Gastrocnemius medialis (tissue), 4 donors: Measurements from ENCODE around the gene NSUN7. TPM values are rescaled to one million over a fixed set of nuclear protein-coding genes. Genes with fewer than 3 reads are reported as not detected.

ENCODE experiments used
- ATAC-seq, 2 donors: fragments of 150-250 bp; one replicate each; pipeline ENCODE4 v1.9.1; 2016
- DNase-seq, 2 donors: peaks; one replicate each; pipeline ENCODE4 v3.0.0-alpha.2; 2019
- H3K27ac ChIP-seq, 4 donors: fragments of 200-600 bp; sonication (generic); 1 replicate in 1 of 4; 2 replicates in 3 of 4; pipeline ENCODE4 v1.5.1; 2016 to 2018; ENCODE audit warnings: mild to moderate bottlenecking in 2 of 4, moderate library complexity in 1 of 4
- H3K27me3 ChIP-seq, 3 donors: fragments of 200-600 bp; sonication (generic) in 2 of 3; 1 replicate in 1 of 3; 2 replicates in 2 of 3; pipeline versions ENCODE4 v1.5.1 to v1.6.0; 2016 to 2019; ENCODE audit warnings: mild to moderate bottlenecking in 1 of 3, moderate library complexity in 1 of 3
- H3K36me3 ChIP-seq, 2 donors: fragments of 200-600 bp; sonication (generic) in 1 of 2; one replicate each; pipeline ENCODE4 v1.5.1; 2017 to 2018
- H3K4me1 ChIP-seq, 2 donors: fragments of 200-600 bp; sonication (generic) in 1 of 2; one replicate each; pipeline ENCODE4 v1.5.1; 2016 to 2017; ENCODE audit warnings: mild to moderate bottlenecking in 2 of 2
- H3K4me3 ChIP-seq, 4 donors: fragments of 200-600 bp; sonication (generic) in 3 of 4; 1 replicate in 1 of 4; 2 replicates in 3 of 4; pipeline ENCODE4 v1.5.1; 2016 to 2019; ENCODE audit warnings: mild to moderate bottlenecking in 2 of 4
- H3K9me3 ChIP-seq, 3 donors: fragments of 200-600 bp; sonication (generic) in 2 of 3; 1 replicate in 1 of 3; 2 replicates in 2 of 3; pipeline ENCODE4 v1.5.1; 2016 to 2019
- CTCF ChIP-seq, 5 experiments: fragments of 450-650 bp in 3 of 5; fragments of 200-600 bp in 2 of 5; sonication (generic) in 2 of 5; IDR thresholded peaks in 4 of 5; conservative IDR thresholded peaks in 1 of 5; 1 replicate in 4 of 5; 2 replicates in 1 of 5; pipeline ENCODE4 v1.5.1; 2016 to 2019; ENCODE audit warnings: antibody characterized with exemption in 5 of 5, mild to moderate bottlenecking in 3 of 5, moderate library complexity in 3 of 5
- POLR2A ChIP-seq, 2 donors: fragments of 450-650 bp; IDR thresholded peaks; one replicate each; pipeline ENCODE4 v1.6.1; 2017; ENCODE audit warnings: antibody characterized with exemption in 2 of 2, mild to moderate bottlenecking in 2 of 2, moderate library complexity in 2 of 2
- in situ Hi-C, 4 donors: fragments of 200-750 bp; cut with MboI; loops; one replicate each; pipeline versions ENCODE4 v1.15.0 to v1.8.0; 2017; ENCODE audit warnings: low sequenced_read_pairs in 4 of 4
- intact Hi-C: fragments of 100-400 bp; cut with DNase I; formaldehyde crosslinking; loops from one replicate; pipeline ENCODE4 v1.15.1; 2023; ENCODE audit warnings: low total_unique reads
- total RNA-seq, 4 donors: library from RNA; depleted of rRNA; stranded (reverse); fragments of >200 nt; gene quantifications; one replicate each; pipeline versions ENCODE4 v1.1.0 to v1.2.3, GENCODE V29; 2016

NSUN7 gene
- total RNA-seq, 4 donors from 2014 or later, result 0.18 TPM; not detected in 3

DNA sequence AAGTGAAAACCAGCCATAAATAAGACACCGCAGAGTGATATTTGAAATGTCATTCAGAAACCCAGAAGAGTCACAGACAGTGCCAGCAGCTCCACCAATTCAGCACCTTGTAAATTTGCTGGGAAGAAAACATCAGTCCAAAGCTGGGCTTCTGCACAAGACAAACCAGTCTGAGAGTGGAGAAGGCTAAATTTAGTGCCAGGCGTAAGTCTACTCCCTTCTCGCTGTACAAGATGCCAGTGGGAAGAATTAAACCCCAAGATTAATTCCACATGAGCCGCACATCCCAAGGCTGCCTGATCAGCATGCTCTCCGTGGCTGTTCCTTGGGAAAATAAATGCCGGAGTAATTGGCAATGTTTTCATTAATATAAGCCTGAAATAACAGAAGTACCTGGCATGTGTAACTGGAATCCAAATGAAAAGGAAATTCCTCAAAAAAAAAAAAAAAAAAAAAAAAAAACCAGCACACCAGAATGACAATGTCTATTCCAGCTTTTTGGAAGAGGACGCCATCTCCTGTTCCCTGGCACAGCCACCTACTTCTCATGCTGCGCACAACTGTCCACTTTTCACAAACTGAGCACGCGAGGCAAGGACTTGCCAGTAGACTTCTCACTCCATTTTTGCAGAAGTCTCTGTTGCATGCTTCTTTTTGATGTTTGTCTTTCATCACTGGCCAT, 95.5 kb downstream of the NSUN7 start:
- no peaks in the 10 kb centered on the region for H3K36me3 ChIP-seq
- no peak for DNase-seq
- intact Hi-C loops, result no loop called here
- H3K9me3 ChIP-seq, result no peaks in the 10 kb centered on the region
- ATAC-seq, result peak in 1 of 2 donors; percentile 37
- in situ Hi-C loops, result no loop called here
- no peak for TF ChIP-seq CTCF (IDR thresholded peaks at IDR 0.05 in 4 of 5, conservative IDR thresholded peaks at IDR 0.05 in 1 of 5)
- TF ChIP-seq POLR2A (IDR thresholded peaks at IDR 0.05), result no peak
- no peaks in the 10 kb centered on the region for H3K27me3 ChIP-seq
- peaks cover 19 to 53% of the 10 kb centered on the region in 2 donors for H3K4me1 ChIP-seq
- peak overlapping the region in 3 of 4 donors; percentile 7 to 73 (median 56) for H3K27ac ChIP-seq
- no peak overlapping the region for H3K4me3 ChIP-seq

DNA sequence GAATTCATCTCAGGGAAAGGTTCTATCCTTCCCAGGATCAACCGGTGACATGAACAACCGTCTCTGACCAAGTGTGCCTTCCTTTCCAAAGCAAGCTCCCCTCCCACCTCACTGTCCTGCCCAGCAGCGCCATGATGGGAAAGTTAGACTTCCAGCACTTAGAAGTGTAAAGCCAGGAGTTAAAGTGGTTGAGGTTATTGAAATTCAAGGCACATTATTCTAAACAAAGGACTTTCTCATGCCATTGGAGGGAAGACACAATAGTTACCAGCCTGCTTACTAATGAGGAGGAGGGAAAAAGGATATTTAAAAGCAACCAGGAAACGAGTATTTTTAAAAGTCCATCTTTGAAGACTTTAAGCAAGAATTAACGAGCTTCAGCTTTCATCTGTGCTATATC, 96.8 kb downstream of the NSUN7 start:
- intact Hi-C loops, result no loop called here
- Histone ChIP-seq H3K4me3 (no peak overlapping the region), H3K4me1 (peaks cover 15 to 43% of the 10 kb centered on the region in 2 donors), H3K27me3 (no peaks in the 10 kb centered on the region), H3K9me3 (no peaks in the 10 kb centered on the region), H3K27ac (no peak overlapping the region), H3K36me3 (no peaks in the 10 kb centered on the region)
- no peak for DNase-seq
- in situ Hi-C loops, result no loop called here
- TF ChIP-seq POLR2A (IDR thresholded peaks at IDR 0.05), result no peak
- no peak for TF ChIP-seq CTCF (IDR thresholded peaks at IDR 0.05 in 4 of 5, conservative IDR thresholded peaks at IDR 0.05 in 1 of 5)
- no peak for ATAC-seq

DNA sequence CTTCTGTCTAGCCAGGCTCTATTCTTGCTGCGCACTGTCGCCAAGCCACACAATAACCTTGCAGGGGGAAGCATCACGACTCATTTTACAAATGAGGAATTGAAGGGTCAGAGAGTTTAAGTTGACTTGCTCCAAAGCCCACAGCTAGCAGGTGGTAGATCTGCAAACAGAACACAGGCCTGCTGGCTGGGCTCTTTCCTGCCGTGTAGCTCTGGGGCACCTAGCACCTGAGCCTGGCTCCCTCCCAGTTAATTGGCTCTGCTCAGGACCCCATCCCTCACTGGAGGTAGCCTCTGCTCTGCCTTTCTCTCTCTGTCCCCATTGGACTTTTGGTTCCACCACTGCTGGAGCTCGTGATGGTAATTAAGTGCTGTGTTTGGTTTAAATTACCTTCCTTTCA, 98.5 kb downstream of the NSUN7 start:
- Histone ChIP-seq H3K27ac (no peak overlapping the region), H3K9me3 (no peaks in the 10 kb centered on the region), H3K4me3 (no peak overlapping the region), H3K27me3 (no peaks in the 10 kb centered on the region), H3K4me1 (peaks cover 9 to 26% of the 10 kb centered on the region in 2 donors), H3K36me3 (no peaks in the 10 kb centered on the region)
- intact Hi-C loops, result no loop called here
- no peak for DNase-seq
- ATAC-seq, result no peak
- in situ Hi-C loops, result no loop called here
- TF ChIP-seq CTCF (IDR thresholded peaks at IDR 0.05 in 4 of 5, conservative IDR thresholded peaks at IDR 0.05 in 1 of 5) (no peak), POLR2A (IDR thresholded peaks at IDR 0.05) (no peak)

- TF ChIP-seq POLR2A (IDR thresholded peaks at IDR 0.05) (no peak), CTCF (IDR thresholded peaks at IDR 0.05 in 4 of 5, conservative IDR thresholded peaks at IDR 0.05 in 1 of 5) (no peak)
- Histone ChIP-seq H3K4me1 (peaks cover 9 to 21% of the 10 kb centered on the region in 2 donors), H3K27me3 (no peaks in the 10 kb centered on the region), H3K4me3 (no peak overlapping the region), H3K36me3 (no peaks in the 10 kb centered on the region), H3K9me3 (no peaks in the 10 kb centered on the region), H3K27ac (no peak overlapping the region)
- no peak for DNase-seq
- in situ Hi-C loops (no loop called here), intact Hi-C loops (no loop called here)
- no peak for ATAC-seq
Observed at GRCh38 chr4:40848940-40849339, 99.2 kb downstream of the NSUN7 start.

GRCh38 chr4:40850496-40850895, 100.7 kb downstream of the NSUN7 start:
- Histone ChIP-seq H3K27me3 (no peaks in the 10 kb centered on the region), H3K36me3 (no peaks in the 10 kb centered on the region), H3K9me3 (no peaks in the 10 kb centered on the region), H3K4me1 (peaks cover 1 to 5% of the 10 kb centered on the region in 2 donors), H3K4me3 (no peak overlapping the region), H3K27ac (no peak overlapping the region)
- intact Hi-C loops (no loop called here), in situ Hi-C loops (no loop called here)
- ATAC-seq (no peak), DNase-seq (no peak)
- no peak for TF ChIP-seq CTCF (IDR thresholded peaks at IDR 0.05 in 4 of 5, conservative IDR thresholded peaks at IDR 0.05 in 1 of 5)
- no peak for TF ChIP-seq POLR2A (IDR thresholded peaks at IDR 0.05)
